IPS-18c (cell line): Measurements from ENCODE around the gene RGN.

Source experiments
- H3K4me3 ChIP-seq: 2 replicates; pipeline ENCODE4 v1.7.0; 2013; ENCODE audit warnings: low read depth, mild to moderate bottlenecking, low read length, moderate library complexity; ENCODE audit not compliant: insufficient read depth
- H3K9me3 ChIP-seq: one replicate; pipeline ENCODE4 v1.6.1; 2013; ENCODE audit warnings: mild to moderate bottlenecking, low read length, moderate library complexity; ENCODE audit not compliant: control insufficient read depth, insufficient read depth

RGN gene

DNA sequence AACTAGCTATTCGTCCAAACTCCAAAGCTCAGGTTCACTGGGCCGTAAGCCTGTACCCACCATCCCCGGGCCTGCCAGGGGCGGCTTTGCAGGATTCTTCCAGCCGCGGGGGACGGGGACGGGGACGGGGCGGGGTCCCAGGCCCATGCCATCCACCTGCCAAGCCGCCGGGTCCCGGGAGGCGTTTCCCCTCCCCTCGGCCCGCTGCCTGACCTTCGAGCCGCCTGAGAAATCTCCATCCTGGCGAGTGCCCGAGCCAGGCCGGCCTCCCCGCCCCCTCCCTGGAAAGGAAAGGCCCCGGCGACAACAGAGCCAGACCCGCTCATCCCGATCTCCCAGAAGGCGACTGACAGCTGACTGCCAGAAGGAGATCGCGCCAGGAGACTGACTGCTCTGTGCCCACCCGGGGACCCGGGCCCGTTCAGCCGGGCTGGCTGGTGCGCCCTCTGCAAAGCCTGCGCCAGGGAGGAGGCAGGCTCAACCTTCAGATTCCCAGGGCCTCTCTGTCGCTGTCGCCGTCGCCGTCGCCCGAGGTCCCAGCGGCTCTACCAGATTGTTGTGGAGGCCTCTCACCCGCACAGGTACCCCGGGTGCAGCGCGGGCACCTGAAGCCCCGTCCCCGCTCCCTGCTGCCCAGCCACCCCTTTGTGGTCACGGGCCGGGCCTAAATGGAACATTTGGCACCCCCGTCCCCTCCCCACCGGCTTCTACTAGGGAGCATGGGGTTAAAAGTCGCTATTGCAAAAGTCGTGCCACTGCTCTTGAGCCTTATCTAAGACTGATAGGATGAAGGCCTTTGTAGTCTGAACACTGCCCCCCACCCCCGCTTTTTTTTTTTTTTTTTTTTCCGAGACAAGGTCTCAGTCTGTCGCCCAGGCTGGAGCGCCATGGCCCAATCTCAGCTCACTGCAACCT lies at the start of gene RGN:
Gene RGN, plus strand, starts transcription at position 315 of the 915 bp plus-strand sequence. CDS start 2,702 bp downstream, outside the sequence.
- H3K4me3 ChIP-seq = peak within 1 kb of the TSS; percentile 5; the same call in 1 of the 2 replicates
- peaks cover 2% of the 10 kb centered on the region for H3K9me3 ChIP-seq

DNA sequence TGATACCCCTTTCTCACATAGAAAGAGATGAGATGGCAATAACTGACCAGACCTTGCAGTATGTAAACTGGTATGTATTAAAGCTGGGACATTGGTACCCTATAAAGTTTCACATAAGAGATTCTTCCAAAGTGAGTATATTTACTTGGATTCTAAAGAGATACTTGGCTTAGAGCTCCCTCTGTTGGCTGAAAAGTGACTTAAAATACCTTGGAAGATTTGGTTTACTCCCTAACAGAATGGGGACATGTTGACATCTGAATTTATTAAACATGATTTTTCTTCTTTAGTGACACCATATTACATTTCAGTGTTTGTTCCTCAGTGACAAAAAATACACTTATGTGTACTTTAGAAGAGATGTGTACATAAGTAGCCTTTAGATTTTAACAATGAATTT lies 47.9 kb upstream of the RGN start:
- Histone ChIP-seq H3K9me3 (no peaks in the 10 kb centered on the region), H3K4me3 (no peak overlapping the region)

DNA sequence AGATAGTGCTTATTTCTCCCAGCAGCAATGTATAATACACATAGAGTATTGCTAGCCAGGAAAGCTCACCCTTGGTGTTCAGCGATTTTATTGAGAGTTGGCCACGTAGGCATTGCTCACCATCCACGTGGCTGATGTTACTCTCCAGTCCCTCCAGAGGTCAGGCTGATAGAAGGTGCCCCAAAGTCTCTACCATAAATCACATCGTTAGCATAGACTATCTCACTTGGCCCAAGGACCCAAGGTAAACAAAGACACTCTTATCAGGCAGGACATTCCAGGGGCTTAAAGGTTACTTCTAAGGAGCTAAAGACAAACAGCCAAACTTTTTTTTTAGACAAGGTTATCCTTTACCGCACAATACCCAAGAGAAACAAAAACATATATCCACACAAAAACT lies 30.3 kb upstream of the RGN start:
- Histone ChIP-seq H3K9me3 (peaks cover 3% of the 10 kb centered on the region), H3K4me3 (no peak overlapping the region)

DNA sequence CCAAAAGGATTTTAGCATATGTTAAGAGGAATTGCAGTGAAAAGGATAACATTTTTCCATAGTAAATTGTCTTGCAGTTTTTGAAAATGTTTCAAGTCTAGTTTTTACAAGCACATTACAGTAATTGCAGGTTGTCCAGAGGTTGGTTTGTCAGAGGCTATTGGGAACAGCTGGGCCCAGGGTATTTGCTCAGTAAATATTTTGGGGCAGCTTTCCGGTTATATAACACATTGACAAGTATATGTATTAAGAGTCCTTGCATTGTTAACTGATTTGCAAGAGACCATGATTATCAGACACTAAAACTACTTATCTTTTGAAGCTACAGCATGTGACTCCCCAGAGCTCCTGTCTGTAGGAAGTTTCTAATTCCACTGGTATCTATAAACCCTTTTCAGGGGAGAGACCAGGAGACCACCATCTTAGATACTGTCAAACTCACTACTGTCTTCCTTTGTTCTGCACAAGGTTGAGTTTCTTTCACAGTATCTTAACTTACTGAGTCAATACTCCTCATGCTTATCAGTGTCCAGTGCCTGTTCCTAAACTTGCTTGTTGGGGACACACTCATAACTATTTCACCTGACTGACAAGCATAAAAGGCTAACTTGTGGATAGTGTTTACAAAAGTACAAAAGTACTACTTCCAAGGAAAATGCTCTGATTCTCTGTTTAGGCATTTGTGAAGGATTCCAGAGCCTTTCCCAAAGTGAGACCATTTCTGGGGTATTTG lies 18.9 kb upstream of the RGN start:
- Histone ChIP-seq H3K4me3 (no peak overlapping the region), H3K9me3 (peaks cover 2% of the 10 kb centered on the region)

DNA sequence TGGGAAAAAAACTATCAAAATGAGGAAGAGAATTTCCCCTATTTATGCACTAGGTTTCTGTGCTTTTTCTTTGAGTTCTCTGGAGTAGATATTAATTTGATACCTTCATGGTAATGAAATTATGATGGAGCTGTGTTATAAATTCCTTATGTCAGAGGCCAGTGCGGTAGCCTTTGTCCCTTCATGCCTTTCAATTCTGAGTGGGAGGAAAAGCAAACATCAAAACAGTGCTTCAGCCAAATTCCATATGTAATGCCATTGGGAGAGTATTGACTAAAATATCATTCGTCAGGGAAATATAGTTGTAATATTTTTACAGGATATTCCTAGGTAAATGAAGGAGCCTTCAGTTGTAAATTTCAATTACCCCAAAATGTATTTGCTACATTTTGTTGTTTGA lies 17.5 kb upstream of the RGN start:
- Histone ChIP-seq H3K4me3 (no peak overlapping the region), H3K9me3 (peaks cover 2% of the 10 kb centered on the region)

DNA sequence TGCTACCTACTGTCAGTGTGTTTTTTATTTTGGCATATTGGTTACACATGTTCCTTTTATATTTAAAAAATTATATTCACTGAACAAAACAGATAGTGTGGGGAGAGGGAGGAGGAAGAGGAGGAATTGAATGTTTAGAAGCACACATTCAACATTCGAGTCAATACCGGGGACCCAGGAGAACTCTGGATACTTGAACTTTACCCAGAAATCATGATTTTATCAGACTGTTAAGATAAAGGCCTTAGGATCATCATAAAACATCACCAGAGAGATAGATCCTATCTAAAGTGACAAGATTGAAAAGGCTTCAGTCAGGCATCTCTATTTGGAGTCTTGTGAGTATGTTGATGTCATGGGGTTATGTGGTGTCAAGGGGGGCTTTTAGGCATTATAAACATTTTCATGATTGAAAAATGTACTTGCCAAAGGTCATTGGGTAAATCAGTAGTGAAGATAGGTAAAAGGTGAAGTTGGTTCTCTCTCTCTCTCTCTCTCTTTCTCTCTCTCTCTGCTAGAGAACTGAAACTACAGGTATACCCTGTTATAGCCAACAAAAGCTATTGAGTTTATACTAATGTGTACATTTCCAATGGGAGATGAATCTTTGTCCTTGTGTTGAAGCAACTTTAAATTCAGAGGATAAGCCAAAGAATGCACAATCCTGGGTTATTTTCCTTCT lies 16.9 kb upstream of the RGN start:
- Histone ChIP-seq H3K4me3 (no peak overlapping the region), H3K9me3 (peaks cover 2% of the 10 kb centered on the region)

DNA sequence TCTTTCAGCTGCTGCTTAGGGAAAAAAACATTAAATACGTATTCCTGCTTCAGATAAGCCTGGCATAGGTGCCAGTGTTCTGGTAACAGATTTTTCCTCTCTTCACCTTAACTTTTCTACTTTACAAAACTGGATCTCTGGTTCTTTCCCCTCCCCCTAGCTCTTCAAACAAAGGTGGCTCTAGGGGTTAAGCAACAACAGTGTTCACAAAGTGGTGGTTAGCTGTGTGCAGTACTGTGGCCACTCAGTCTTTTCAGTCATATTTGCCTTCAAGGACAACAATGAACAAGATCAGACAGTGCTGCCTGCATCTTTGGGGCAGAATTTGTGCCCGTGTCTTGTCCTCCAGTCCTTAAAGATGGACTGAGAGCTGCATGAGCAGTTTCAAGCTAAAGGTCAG lies 15.1 kb upstream of the RGN start:
- H3K4me3 ChIP-seq = no peak overlapping the region
- H3K9me3 ChIP-seq = no peaks in the 10 kb centered on the region

DNA sequence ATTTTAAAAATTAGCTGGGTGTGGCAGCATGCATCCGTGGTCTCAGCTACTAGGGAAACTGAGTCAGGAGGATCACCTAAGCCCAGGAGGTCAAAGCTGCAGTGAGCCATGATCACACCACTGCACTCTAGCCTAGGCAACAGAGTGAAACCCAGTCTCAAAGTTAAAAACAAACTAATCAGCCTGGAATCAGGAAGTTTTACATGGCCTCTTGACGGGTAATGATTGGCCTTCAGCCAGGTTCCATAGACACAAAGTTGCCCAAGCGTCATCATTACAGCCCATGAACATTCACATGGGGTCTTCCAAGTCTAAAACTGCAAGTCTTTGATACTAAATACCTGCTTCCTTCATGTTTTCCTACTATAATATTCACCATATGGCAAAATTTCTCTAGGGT lies 10.0 kb upstream of the RGN start:
- H3K4me3 ChIP-seq = no peak overlapping the region
- H3K9me3 ChIP-seq = no peaks in the 10 kb centered on the region

DNA sequence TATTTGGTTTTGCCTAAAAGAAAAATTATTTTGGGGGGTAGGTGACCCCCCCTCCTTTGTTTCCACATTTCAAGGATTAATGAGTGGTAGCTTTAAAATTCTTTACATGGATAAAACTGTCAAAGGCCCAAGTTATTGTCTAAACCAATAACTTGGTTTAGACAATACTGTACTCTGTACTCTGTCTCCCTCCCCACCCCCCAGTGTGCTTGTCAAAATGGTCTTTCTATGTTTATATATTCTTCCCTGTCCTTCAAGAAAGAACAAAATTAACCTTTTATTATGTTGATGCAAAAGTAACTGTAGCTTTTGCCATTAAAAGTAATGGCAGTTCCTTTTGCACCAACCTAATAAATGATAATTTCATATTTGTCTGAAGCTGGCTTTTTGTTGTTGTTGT lies 9.5 kb upstream of the RGN start:
- H3K4me3 ChIP-seq = no peak overlapping the region
- H3K9me3 ChIP-seq = no peaks in the 10 kb centered on the region

DNA sequence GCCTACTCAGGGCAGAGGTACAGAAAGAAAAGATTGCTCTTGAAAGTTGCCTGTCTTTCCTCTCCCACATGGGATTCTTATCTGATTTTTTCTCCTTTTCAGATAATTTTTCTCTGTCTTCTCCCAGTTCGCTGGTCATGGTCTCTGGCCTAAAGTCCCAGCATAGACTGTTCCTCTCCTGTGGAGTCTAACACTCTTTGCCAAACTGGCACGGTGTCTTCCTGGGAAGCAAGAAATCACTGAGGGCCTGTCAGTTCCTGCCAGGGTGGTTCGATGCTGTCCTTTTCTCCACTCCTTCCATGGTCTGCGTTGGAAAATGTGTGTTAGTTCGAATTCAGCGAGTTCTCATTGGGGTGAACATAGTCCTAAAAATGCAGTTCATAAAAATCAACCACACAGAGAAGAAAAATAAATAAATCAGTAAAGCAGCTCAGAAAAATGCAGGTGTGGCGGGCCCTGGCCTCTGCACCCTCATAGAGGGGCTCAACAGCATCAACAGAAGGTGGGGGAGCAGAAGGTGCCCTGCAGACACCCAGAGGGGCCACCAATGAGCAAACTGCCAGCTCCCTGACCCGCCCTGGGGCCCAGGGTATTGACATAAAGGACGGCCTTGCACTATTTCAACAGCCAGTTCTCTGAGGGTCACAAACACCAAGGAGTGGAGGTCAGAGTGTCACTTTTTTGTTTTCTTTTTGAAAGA lies 2.1 kb downstream of the RGN start:
- H3K9me3 ChIP-seq = peaks cover 4% of the 10 kb centered on the region

DNA sequence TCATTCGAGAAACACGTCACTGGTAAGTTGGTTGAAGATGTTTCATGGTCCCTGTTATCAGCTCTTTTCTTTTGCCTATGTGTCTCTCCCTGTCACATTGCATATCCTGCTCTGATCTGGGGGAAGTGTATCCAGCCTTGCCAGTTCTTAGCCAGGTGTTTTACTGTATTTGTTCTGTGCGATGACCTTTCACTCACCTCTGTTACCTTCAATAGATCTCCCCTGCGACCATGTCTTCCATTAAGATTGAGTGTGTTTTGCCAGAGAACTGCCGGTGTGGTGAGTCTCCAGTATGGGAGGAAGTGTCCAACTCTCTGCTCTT lies 2.6 kb downstream of the RGN start:
- no peak overlapping the region for H3K4me3 ChIP-seq
- H3K9me3 ChIP-seq = peaks cover 4% of the 10 kb centered on the region

More for the DNA sequence above, 2.1 kb downstream of the RGN start:
- no peak overlapping the region for H3K4me3 ChIP-seq

DNA sequence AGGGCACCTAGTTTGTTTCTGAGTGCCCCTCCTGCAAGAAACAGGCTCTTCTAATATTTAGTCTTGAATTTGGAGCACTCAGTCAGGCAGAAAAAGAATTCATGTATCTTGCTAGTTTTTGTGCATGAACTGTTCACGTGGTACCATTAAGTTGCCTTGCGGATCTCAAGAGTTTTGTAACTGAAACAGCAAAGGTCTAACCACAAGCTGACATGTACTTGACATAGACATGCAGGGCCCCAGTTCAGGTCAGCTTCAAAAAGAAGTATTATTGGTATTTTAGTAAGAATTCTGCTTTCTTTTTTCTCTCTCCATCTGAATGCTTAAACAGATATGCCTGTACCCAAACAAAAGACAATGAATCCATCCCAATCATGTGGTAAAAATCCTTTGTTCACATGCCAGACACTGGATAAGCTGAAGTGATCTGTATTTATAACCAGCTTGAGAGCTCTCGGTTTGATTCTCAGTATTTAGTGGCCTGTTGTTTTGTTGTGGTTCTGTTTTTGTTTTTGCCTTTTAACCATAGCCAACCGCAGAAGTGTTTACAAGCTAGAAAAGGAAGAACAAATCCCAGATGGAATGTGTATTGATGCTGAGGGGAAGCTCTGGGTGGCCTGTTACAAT lies 13.0 kb downstream of the RGN start:
- Histone ChIP-seq H3K4me3 (no peak overlapping the region), H3K9me3 (peaks cover 4% of the 10 kb centered on the region)

DNA sequence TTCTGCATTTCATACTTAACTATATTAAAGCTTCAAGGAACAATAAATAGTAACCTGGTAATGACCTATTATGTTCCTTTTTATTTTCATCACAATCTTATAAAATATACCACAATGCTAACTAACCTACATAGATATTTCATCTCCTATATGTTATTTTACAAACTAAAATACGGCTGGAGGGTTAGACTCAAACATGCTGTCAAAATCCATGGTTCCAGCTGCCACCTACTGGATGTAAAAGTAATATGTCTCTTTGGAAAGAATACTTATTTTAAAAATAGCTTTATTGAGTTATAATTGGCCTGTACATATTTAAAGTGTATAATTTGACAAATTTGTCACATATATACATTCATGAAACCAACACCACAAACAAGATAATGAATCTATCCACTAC lies 15.0 kb downstream of the RGN start:
- no peak overlapping the region for H3K4me3 ChIP-seq
- peaks cover 4% of the 10 kb centered on the region for H3K9me3 ChIP-seq

DNA sequence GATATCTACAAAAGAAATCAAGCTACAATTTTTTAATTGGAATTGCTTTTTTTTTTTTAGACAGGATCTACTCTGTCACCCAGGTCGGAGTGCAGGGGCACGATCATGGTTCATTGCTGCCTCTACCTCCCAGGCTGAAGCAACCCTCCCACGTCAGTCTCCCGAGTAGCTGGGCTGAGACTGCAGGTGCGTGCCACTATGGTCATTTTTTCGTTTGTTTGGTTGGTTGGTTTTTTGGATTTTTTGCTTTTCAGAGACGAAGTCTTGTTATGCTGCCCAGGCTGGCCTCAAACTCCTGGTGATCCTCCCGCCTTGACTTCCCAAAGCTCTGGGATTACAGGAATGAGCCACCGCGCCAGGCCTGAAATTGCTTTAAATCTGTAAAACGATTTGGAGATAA lies 15.6 kb downstream of the RGN start:
- Histone ChIP-seq H3K9me3 (peaks cover 2% of the 10 kb centered on the region), H3K4me3 (no peak overlapping the region)

DNA sequence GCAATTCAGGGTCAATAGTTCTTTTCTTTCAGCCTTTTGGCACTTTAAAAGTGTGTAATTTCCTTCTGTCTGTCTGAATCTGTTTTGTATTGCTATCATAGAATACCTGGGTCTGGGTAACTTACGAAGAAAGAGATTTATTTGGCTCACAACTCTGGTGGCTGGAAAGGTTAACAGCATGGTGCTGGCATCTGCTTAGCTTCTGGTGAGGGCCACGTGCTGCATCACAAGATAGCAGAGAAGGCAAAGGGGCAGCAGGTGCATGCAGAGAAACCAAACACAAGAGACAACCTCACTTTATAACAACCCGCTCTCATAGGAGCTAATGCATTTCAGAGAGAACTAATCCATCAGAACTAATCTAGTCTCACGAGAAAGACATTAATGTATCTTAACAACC lies 18.8 kb downstream of the RGN start:
- no peaks in the 10 kb centered on the region for H3K9me3 ChIP-seq

DNA sequence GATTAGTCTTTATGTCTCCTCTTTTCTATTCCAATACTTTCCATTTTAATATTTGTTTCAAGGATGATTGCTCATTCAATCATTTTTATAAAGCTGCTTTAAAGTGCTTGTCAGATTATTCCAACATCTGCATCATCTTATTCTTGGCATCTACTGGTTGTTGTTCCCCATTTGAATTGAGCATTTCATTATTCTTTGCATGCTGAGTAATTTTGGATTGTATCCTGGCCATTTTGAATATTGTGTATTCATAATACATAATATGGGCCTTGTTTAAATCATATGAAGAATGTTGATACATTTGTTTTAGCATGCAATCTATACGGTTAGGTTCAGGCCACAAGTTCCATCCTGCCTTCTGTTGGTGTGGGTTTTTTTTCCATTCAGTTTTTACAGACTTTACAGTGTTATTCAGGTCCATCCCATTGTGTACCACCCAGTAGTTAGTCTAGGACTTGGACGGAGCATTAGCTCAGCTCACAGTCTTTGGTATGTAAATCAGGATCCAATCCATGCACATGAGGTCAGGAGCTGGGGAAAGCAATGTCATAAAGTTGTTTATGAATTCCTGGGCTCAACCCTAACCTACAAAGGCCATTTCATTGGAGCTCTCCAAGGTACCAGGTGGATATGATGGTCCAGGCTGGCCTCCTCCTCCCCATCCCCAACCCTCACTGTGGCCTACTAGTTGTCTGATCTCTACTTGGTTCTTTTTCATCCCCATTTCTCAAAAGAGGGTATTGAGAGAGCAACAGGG lies 20.3 kb downstream of the RGN start:
- H3K9me3 ChIP-seq = no peaks in the 10 kb centered on the region
- no peak overlapping the region for H3K4me3 ChIP-seq

More for the DNA sequence above, 18.8 kb downstream of the RGN start:
- no peak overlapping the region for H3K4me3 ChIP-seq
